ENCODE data around the gene PYGM.
A peak's percentile ranks its signal among the peaks of the same experiment; 100 is the strongest.

PYGM gene

DNA sequence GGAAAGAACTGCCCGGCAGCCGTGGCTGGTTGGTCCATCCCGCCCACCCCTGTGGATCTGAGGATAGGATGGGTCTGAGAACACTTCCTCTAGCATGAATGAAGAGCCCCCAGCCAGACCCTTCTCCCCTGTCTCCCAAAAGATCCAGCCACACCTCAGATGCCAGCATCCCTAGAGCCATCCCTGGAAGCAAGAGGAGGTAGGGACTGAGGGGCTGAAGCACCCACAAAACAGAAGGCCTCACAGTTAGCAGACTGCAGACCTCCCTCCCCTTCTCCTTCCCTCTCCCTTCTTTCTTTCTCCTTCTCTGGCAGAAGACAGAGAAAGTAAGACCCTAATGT, 38.4 kb downstream of the PYGM start:
- no peak overlapping the region for H3K23ac ChIP-seq (ENCODE audit: low read depth, low read length, poor library complexity)
- peak overlapping the region; percentile 58 for H2BK15ac ChIP-seq (ENCODE audit: low read length)
- peak overlapping the region; percentile 56 for H2AK5ac ChIP-seq (ENCODE audit: low read depth, low read length)
- H3K18ac ChIP-seq (ENCODE audit: low read length) = no peak overlapping the region
- H4K8ac ChIP-seq (ENCODE audit: low read depth, low read length) = no peak overlapping the region
- H4K91ac ChIP-seq (ENCODE audit: low read depth, low read length, poor library complexity) = no peak overlapping the region
- H3K36me3 ChIP-seq (replicated peaks in 1 of 2; ENCODE audit: control insufficient read depth in 2 of 2, insufficient read depth in 2 of 2, low read length in 2 of 2) = no peaks in the 10 kb centered on the region
- H3K27me3 ChIP-seq (ENCODE audit: control insufficient read depth in 3 of 3, insufficient read depth in 3 of 3, low read depth in 1 of 3, low read length in 3 of 3) = peaks cover 0 to 17% (median 7%) of the 10 kb centered on the region in 3 experiments
- H3K4me2 ChIP-seq (ENCODE audit: insufficient read depth, low read length, poor library complexity, severe bottlenecking) = no peak overlapping the region
- no peak overlapping the region for H2BK120ac ChIP-seq (ENCODE audit: low read depth, low read length)
- no peaks in the 10 kb centered on the region for H3K79me1 ChIP-seq (ENCODE audit: low read depth, low read length)
- no peak overlapping the region for H2AFZ ChIP-seq (ENCODE audit: low read length)
- H3K4me3 ChIP-seq (ENCODE audit: low read length in 2 of 2) = no peak overlapping the region
- H3K9me3 ChIP-seq (replicated peaks in 1 of 2; ENCODE audit: control insufficient read depth in 2 of 2, insufficient read depth in 1 of 2, low read depth in 1 of 2, low read length in 2 of 2) = no peaks in the 10 kb centered on the region
- peak overlapping the region; percentile 73 for H2BK12ac ChIP-seq (ENCODE audit: low read length)
- H3K9ac ChIP-seq (ENCODE audit: low read depth, low read length, poor library complexity) = no peak overlapping the region
- DNase-seq (ENCODE audit: low spot score) = no peak
- H3K14ac ChIP-seq (ENCODE audit: low read length) = no peak overlapping the region
- H3K27ac ChIP-seq (replicated peaks; ENCODE audit: low read length) = no peak overlapping the region
- peaks cover 21 to 47% of the 10 kb centered on the region in 2 donors for H3K4me1 ChIP-seq (ENCODE audit: control insufficient read depth in 2 of 2, insufficient read depth in 1 of 2, low read depth in 1 of 2, low read length in 2 of 2)
- no CpG with 5 or more reads among the region's 3 CpGs for WGBS, 2 donors (ENCODE audit: extremely low coverage in 2 of 2, insufficient read length in 2 of 2, insufficient replicate concordance in 1 of 2)
- no peak overlapping the region for H2BK5ac ChIP-seq (ENCODE audit: low read length)
- no peak overlapping the region for H3K4ac ChIP-seq (ENCODE audit: low read length)

DNA sequence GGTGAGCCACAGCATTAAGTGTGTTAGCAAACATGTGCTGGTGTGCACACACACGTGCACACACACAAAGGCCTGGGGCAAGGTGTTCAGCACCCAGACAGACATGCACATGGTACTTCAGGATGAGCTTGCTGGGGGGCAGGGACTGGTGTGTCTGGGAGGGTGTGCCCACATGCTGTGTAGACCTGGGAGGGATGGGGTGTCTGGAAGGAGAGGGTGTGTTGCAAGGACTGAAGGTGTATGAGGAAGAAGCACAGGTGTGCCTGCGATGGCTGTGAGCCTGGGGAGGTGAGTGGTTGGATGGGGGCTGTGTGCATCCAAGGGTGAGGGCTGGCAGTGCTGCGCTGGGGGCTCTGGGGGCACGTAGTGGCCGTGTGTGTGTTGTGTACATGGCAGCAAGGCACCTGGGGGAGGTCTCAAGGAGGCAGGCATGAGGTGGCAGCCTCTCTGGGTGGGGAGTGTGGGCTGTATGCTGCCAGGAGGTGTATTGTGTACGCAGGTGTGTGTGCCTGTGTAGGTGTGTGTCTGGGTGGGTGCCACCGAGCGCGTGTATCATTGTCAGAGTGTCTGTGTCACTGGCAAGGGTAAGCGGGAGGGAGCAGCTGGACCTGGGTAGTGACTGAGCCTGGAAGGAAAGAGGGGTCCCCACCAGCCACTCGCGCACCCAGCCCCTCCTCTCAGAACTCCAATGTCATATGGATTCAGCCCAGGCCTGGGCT, 39.0 kb downstream of the PYGM start:
- Histone ChIP-seq H3K27me3 (ENCODE audit: control insufficient read depth in 3 of 3, insufficient read depth in 3 of 3, low read depth in 1 of 3, low read length in 3 of 3) (peaks cover 0 to 19% (median 7%) of the 10 kb centered on the region in 3 experiments), H3K9me3 (replicated peaks in 1 of 2; ENCODE audit: control insufficient read depth in 2 of 2, insufficient read depth in 1 of 2, low read depth in 1 of 2, low read length in 2 of 2) (no peaks in the 10 kb centered on the region), H2BK15ac (ENCODE audit: low read length) (peak overlapping the region; percentile 85), H3K9ac (ENCODE audit: low read depth, low read length, poor library complexity) (peak overlapping the region; percentile 50), H3K4me1 (ENCODE audit: control insufficient read depth in 2 of 2, insufficient read depth in 1 of 2, low read depth in 1 of 2, low read length in 2 of 2) (peaks cover 16 to 44% of the 10 kb centered on the region in 2 donors), H4K91ac (ENCODE audit: low read depth, low read length, poor library complexity) (no peak overlapping the region), H2BK12ac (ENCODE audit: low read length) (peak overlapping the region; percentile 73), H2AFZ (ENCODE audit: low read length) (no peak overlapping the region), H2AK5ac (ENCODE audit: low read depth, low read length) (peak overlapping the region; percentile 70), H3K4ac (ENCODE audit: low read length) (peak overlapping the region; percentile 95), H3K18ac (ENCODE audit: low read length) (peak overlapping the region; percentile 13), H3K79me1 (ENCODE audit: low read depth, low read length) (no peaks in the 10 kb centered on the region), H3K27ac (replicated peaks; ENCODE audit: low read length) (no peak overlapping the region), H3K23ac (ENCODE audit: low read depth, low read length, poor library complexity) (peak overlapping the region; percentile 89), H2BK5ac (ENCODE audit: low read length) (no peak overlapping the region), H4K8ac (ENCODE audit: low read depth, low read length) (no peak overlapping the region), H3K4me2 (ENCODE audit: insufficient read depth, low read length, poor library complexity, severe bottlenecking) (no peak overlapping the region), H3K4me3 (ENCODE audit: low read length in 2 of 2) (peak overlapping the region in 1 of 2 donors; percentile 28), H3K36me3 (replicated peaks in 1 of 2; ENCODE audit: control insufficient read depth in 2 of 2, insufficient read depth in 2 of 2, low read length in 2 of 2) (no peaks in the 10 kb centered on the region), H3K14ac (ENCODE audit: low read length) (peak overlapping the region; percentile 71), H2BK120ac (ENCODE audit: low read depth, low read length) (peak overlapping the region; percentile 61)
- DNase-seq (ENCODE audit: low spot score) = no peak
- WGBS, 2 donors (ENCODE audit: extremely low coverage in 2 of 2, insufficient read length in 2 of 2, insufficient replicate concordance in 1 of 2) = no CpG with 5 or more reads among the region's 12 CpGs

DNA sequence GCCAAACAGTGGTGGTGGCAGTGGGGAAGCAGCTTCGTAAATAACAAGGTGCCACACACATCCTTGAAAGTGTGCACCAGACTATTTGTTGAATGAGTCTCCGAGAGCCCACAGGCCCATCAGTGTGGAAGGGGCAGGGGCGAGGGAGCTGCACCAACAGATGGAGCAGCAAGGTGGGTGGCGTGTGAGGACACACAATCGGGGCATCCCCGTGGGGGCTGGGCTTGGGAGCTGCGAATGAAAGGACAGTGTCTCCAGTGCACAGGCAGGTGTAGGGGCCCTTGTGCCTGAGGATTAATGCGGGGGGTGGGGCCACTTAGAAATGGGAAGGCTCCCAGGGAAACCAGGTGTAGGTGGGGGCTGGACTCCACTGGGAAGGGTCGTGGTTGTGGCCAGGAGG, 39.6 kb downstream of the PYGM start:
- Histone ChIP-seq H3K4ac (ENCODE audit: low read length) (no peak overlapping the region), H3K18ac (ENCODE audit: low read length) (no peak overlapping the region), H4K91ac (ENCODE audit: low read depth, low read length, poor library complexity) (no peak overlapping the region), H3K9ac (ENCODE audit: low read depth, low read length, poor library complexity) (no peak overlapping the region), H3K27me3 (ENCODE audit: control insufficient read depth in 3 of 3, insufficient read depth in 3 of 3, low read depth in 1 of 3, low read length in 3 of 3) (peaks cover 0 to 24% (median 11%) of the 10 kb centered on the region in 3 experiments), H3K4me3 (ENCODE audit: low read length in 2 of 2) (no peak overlapping the region), H2AFZ (ENCODE audit: low read length) (no peak overlapping the region), H3K36me3 (replicated peaks in 1 of 2; ENCODE audit: control insufficient read depth in 2 of 2, insufficient read depth in 2 of 2, low read length in 2 of 2) (no peaks in the 10 kb centered on the region), H4K8ac (ENCODE audit: low read depth, low read length) (no peak overlapping the region), H3K9me3 (replicated peaks in 1 of 2; ENCODE audit: control insufficient read depth in 2 of 2, insufficient read depth in 1 of 2, low read depth in 1 of 2, low read length in 2 of 2) (no peaks in the 10 kb centered on the region), H3K14ac (ENCODE audit: low read length) (no peak overlapping the region), H3K4me2 (ENCODE audit: insufficient read depth, low read length, poor library complexity, severe bottlenecking) (no peak overlapping the region), H3K4me1 (ENCODE audit: control insufficient read depth in 2 of 2, insufficient read depth in 1 of 2, low read depth in 1 of 2, low read length in 2 of 2) (peaks cover 12 to 38% of the 10 kb centered on the region in 2 donors), H2BK5ac (ENCODE audit: low read length) (no peak overlapping the region), H2BK12ac (ENCODE audit: low read length) (no peak overlapping the region), H3K23ac (ENCODE audit: low read depth, low read length, poor library complexity) (no peak overlapping the region), H2BK120ac (ENCODE audit: low read depth, low read length) (no peak overlapping the region), H3K79me1 (ENCODE audit: low read depth, low read length) (no peaks in the 10 kb centered on the region), H2BK15ac (ENCODE audit: low read length) (no peak overlapping the region), H2AK5ac (ENCODE audit: low read depth, low read length) (no peak overlapping the region), H3K27ac (replicated peaks; ENCODE audit: low read length) (no peak overlapping the region)
- no peak for DNase-seq (ENCODE audit: low spot score)
- no CpG with 5 or more reads among the region's 9 CpGs for WGBS, 2 donors (ENCODE audit: extremely low coverage in 2 of 2, insufficient read length in 2 of 2, insufficient replicate concordance in 1 of 2)

DNA sequence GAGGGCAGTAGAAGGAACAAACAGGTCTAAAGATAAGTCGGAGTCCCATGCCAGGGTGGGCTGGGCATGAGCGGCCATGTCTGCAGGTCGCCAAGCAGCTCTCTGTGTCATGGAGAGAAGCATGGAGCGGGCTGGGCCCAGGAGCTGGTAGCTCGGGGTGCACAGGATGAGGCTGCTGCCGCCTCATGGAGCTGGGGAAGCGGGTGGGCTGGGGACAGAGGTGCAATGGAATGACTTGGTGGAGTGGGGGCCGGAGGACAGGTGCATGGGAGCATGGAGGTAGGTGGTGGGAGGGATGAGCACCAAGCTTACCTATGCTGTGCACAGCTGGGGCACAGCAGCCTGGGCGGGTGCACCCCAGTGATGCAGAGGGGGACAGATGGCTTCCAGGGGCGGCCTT, 40.4 kb downstream of the PYGM start:
- no peak for DNase-seq (ENCODE audit: low spot score)
- no peak overlapping the region for H3K4ac ChIP-seq (ENCODE audit: low read length)
- peaks cover 0 to 31% (median 19%) of the 10 kb centered on the region in 3 experiments for H3K27me3 ChIP-seq (ENCODE audit: control insufficient read depth in 3 of 3, insufficient read depth in 3 of 3, low read depth in 1 of 3, low read length in 3 of 3)
- no peak overlapping the region for H2BK12ac ChIP-seq (ENCODE audit: low read length)
- WGBS, 2 donors (ENCODE audit: extremely low coverage in 2 of 2, insufficient read length in 2 of 2, insufficient replicate concordance in 1 of 2) = no CpG with 5 or more reads among the region's 10 CpGs
- H3K9me3 ChIP-seq (replicated peaks in 1 of 2; ENCODE audit: control insufficient read depth in 2 of 2, insufficient read depth in 1 of 2, low read depth in 1 of 2, low read length in 2 of 2) = no peaks in the 10 kb centered on the region
- no peaks in the 10 kb centered on the region for H3K79me1 ChIP-seq (ENCODE audit: low read depth, low read length)
- no peak overlapping the region for H3K14ac ChIP-seq (ENCODE audit: low read length)
- H4K91ac ChIP-seq (ENCODE audit: low read depth, low read length, poor library complexity) = no peak overlapping the region
- no peak overlapping the region for H3K9ac ChIP-seq (ENCODE audit: low read depth, low read length, poor library complexity)
- H3K23ac ChIP-seq (ENCODE audit: low read depth, low read length, poor library complexity) = no peak overlapping the region
- H2AFZ ChIP-seq (ENCODE audit: low read length) = no peak overlapping the region
- H3K27ac ChIP-seq (replicated peaks; ENCODE audit: low read length) = no peak overlapping the region
- no peak overlapping the region for H2BK120ac ChIP-seq (ENCODE audit: low read depth, low read length)
- H3K4me1 ChIP-seq (ENCODE audit: control insufficient read depth in 2 of 2, insufficient read depth in 1 of 2, low read depth in 1 of 2, low read length in 2 of 2) = peaks cover 5 to 32% of the 10 kb centered on the region in 2 donors
- H2BK15ac ChIP-seq (ENCODE audit: low read length) = no peak overlapping the region
- no peak overlapping the region for H3K4me3 ChIP-seq (ENCODE audit: low read length in 2 of 2)
- no peak overlapping the region for H4K8ac ChIP-seq (ENCODE audit: low read depth, low read length)
- H3K36me3 ChIP-seq (replicated peaks in 1 of 2; ENCODE audit: control insufficient read depth in 2 of 2, insufficient read depth in 2 of 2, low read length in 2 of 2) = no peaks in the 10 kb centered on the region
- H2BK5ac ChIP-seq (ENCODE audit: low read length) = no peak overlapping the region
- H2AK5ac ChIP-seq (ENCODE audit: low read depth, low read length) = peak overlapping the region; percentile 2
- no peak overlapping the region for H3K4me2 ChIP-seq (ENCODE audit: insufficient read depth, low read length, poor library complexity, severe bottlenecking)
- no peak overlapping the region for H3K18ac ChIP-seq (ENCODE audit: low read length)
